ENCODE results near the gene COA4.

DNA sequence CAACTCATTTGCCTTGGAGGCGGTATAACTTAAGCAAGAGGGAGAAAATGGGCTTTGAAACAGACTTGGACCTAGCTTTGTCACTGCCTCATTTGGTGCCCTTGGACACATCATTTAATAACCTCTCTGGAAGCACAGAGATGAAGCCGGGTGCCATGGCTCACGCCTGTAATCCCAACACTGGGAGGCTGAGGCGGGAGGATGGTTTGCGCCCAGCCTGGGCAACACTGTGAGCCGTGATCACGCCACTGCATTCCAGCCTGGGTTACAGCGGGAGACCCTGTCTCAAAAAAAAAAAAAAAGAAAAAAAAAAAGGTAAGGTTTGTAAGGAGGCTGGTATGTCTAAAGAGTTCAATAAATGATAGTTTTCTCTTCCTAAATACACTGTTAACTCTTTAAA is 806 bp downstream of the COA4 start:
- TF ChIP-seq YY1 (IDR thresholded peaks at IDR 0.05) = no peak
- no peak for TF ChIP-seq CTCF (IDR thresholded peaks at IDR 0.05; ENCODE audit: low read depth, low read length, missing input control)
- TF ChIP-seq HNF4A (conservative IDR thresholded peaks at IDR 0.05) = no peak
- TF ChIP-seq ZBTB33 (IDR thresholded peaks at IDR 0.05) = no peak
- TF ChIP-seq, protein P1, sequence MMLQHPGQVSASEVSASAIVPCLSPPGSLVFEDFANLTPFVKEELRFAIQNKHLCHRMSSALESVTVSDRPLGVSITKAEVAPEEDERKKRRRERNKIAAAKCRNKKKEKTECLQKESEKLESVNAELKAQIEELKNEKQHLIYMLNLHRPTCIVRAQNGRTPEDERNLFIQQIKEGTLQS (IDR thresholded peaks at IDR 0.05) = no peak
- TF ChIP-seq RXRA (IDR thresholded peaks at IDR 0.05) = no peak
- TF ChIP-seq MAX (IDR thresholded peaks at IDR 0.05) = no peak
- TF ChIP-seq JUND (IDR thresholded peaks at IDR 0.05) = no peak
- no peak for TF ChIP-seq TAF1 (conservative IDR thresholded peaks at IDR 0.05)
- TF ChIP-seq, protein P2, sequence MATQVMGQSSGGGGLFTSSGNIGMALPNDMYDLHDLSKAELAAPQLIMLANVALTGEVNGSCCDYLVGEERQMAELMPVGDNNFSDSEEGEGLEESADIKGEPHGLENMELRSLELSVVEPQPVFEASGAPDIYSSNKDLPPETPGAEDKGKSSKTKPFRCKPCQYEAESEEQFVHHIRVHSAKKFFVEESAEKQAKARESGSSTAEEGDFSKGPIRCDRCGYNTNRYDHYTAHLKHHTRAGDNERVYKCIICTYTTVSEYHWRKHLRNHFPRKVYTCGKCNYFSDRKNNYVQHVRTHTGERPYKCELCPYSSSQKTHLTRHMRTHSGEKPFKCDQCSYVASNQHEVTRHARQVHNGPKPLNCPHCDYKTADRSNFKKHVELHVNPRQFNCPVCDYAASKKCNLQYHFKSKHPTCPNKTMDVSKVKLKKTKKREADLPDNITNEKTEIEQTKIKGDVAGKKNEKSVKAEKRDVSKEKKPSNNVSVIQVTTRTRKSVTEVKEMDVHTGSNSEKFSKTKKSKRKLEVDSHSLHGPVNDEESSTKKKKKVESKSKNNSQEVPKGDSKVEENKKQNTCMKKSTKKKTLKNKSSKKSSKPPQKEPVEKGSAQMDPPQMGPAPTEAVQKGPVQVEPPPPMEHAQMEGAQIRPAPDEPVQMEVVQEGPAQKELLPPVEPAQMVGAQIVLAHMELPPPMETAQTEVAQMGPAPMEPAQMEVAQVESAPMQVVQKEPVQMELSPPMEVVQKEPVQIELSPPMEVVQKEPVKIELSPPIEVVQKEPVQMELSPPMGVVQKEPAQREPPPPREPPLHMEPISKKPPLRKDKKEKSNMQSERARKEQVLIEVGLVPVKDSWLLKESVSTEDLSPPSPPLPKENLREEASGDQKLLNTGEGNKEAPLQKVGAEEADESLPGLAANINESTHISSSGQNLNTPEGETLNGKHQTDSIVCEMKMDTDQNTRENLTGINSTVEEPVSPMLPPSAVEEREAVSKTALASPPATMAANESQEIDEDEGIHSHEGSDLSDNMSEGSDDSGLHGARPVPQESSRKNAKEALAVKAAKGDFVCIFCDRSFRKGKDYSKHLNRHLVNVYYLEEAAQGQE (IDR thresholded peaks at IDR 0.05) = no peak
